Right cardiac atrium (tissue), 5 donors: ENCODE results near the gene ZNF474. TPM values are rescaled to one million over a fixed set of nuclear protein-coding genes. Genes with fewer than 3 reads are reported as not detected.

Source experiments
- ATAC-seq, 2 donors: fragments of 200-7000 bp; cut with Tn5 transposase; one replicate each; pipeline versions ENCODE4 v1.8.0 to v1.9.1; 2020; ENCODE audit warnings: moderate library complexity in 2 of 2, mild to moderate bottlenecking in 1 of 2
- DNase-seq, 3 donors: peaks; one replicate each; pipeline ENCODE4 v3.0.0-alpha.2; 2020
- H3K27ac ChIP-seq: one replicate; pipeline ENCODE4 v1.5.1; 2013; ENCODE audit warnings: mild to moderate bottlenecking, low read length, control low read depth, moderate library complexity
- H3K27me3 ChIP-seq: one replicate; pipeline ENCODE4 v1.6.1; 2013; ENCODE audit not compliant: control insufficient read depth, insufficient read depth
- H3K4me1 ChIP-seq: one replicate; pipeline ENCODE4 v1.6.1; 2013; ENCODE audit warnings: low read length; ENCODE audit not compliant: control insufficient read depth, insufficient read depth
- H3K4me3 ChIP-seq: one replicate; pipeline ENCODE4 v1.5.1; 2013; ENCODE audit warnings: low read length, control low read depth
- H3K9me3 ChIP-seq: one replicate; pipeline ENCODE4 v1.6.1; 2013; ENCODE audit warnings: low read length; ENCODE audit not compliant: control insufficient read depth
- WGBS: extraction: QIAGEN DNeasy Blood & Tissue Kit; methylation state at CpG from one replicate; pipeline ENCODE4 v1.1.7; 2013; 5-methylcytosine and 5-hydroxymethylcytosine counted together
- intact Hi-C, 4 donors: fragments of 100-400 bp; cut with DNase I; formaldehyde crosslinking; loops; one replicate each; pipeline versions ENCODE4 v1.11.0 to v1.14.0; 2022 to 2023
- polyA plus RNA-seq: library from polyadenylated mRNA; stranded (reverse); fragments of 200-250 nt; gene quantifications from one replicate; pipeline ENCODE4 v1.2.3, GENCODE V29; 2013
- total RNA-seq, 4 donors: library from RNA; stranded (reverse); fragmentation: NEBNext Ultra II Directional; extraction: Animal tissue kit (Norgen Biotek cat#: 25700); gene quantifications; one replicate each; pipeline ENCODE4 v1.2.1, GENCODE V29; 2021
- donor health status: healthy with polysubstance abuse.
- donor health status: DM: no; HTN: yes; CAD: no.
- donor health status: DM: no; HTN: no; CAD: no.
- donor health status: DM: no; HTN: yes; CAD: no; lungs with severe emphysema.
- donor health status: DM: yes; HTN: yes; CAD: no.

Gene ZNF474
- total and polyA plus RNA-seq, 5 donors: 0.25 to 0.32 TPM; not detected in 3

DNA sequence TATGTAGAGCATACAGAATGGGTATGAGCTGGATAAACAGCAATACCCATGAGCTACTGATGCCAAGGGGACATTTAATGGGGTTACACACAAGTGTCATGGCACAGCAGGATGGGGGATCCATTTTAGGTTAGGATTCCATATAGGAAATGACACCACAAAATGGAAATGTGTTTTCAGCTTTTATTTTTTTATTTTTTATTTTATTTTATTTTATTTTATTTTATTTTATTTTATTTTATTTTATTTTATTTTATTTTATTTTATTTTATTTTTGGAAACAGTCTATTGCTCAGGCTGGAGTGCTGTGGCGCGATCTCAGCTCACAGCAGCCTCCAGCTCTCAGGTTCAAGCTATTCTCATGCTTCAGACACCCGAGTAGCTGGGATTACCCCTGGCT, 11.6 kb downstream of the ZNF474 start:
- no peaks in the 10 kb centered on the region for H3K9me3 ChIP-seq
- DNase-seq (no peak), ATAC-seq (no peak)
- no peaks in the 10 kb centered on the region for H3K27me3 ChIP-seq
- H3K27ac ChIP-seq: no peak overlapping the region
- 94% methylated on average over 3 of the region's 3 CpGs for WGBS
- no peaks in the 10 kb centered on the region for H3K4me1 ChIP-seq
- H3K4me3 ChIP-seq: no peak overlapping the region
- intact Hi-C loops: no loop called here

DNA sequence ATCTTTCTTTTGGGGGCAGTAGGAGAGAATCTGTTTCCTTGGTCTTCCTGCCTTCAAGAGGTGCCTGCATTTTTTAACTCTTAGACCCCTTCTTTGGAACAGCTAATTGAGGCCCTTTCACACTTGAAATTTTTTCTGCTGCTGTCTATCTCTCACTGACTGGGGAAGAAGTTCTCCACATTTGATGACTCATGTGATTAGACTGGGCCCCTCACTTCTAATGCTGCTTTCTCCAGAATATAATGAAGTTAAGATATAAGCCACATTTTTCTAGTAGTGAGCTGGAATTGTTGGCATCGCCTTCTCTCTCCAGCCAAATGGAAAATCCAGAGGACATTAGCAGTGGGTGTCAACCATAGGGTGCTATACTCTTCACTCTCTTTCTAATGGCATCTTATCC, 12.4 kb downstream of the ZNF474 start:
- DNase-seq: no peak
- 94% methylated on average over 1 of the region's 1 CpG for WGBS
- intact Hi-C loops: no loop called here
- Histone ChIP-seq H3K27me3 (no peaks in the 10 kb centered on the region), H3K4me1 (no peaks in the 10 kb centered on the region), H3K27ac (no peak overlapping the region), H3K9me3 (no peaks in the 10 kb centered on the region), H3K4me3 (no peak overlapping the region)
- no peak for ATAC-seq

DNA sequence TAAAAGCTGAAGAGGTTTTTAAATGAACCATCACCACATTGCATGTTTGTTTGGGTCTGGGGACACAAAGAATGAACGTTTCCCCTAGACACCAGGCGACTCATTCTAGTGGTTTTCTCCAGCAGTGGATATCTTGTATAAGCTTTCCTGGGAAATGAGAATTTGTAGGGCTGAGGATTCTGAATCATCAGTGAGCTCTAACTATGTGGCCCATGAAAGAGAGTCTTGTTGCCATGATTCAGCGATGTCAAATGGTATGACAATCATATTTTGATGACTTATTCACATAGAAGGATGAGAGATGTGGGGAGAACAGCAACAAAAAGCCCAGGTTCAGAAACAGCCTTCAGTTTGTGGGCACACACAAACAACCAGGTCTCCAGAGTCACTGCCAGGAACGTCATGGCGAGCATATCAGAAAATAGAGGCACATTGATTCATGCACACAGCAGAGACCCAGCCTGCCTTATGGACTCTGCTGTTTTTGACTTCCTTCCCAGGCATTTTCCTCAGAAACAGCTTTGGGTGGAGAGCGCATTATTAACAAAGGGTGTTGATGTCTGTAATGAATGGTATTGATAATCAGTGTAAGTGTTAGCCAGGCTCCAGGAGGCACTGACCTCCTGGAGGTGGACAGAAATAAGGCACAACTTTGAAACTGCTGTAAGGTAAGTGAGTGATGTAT, 13.3 kb downstream of the ZNF474 start:
- ATAC-seq (no peak), DNase-seq (no peak)
- intact Hi-C loops: no loop called here
- H3K27me3 ChIP-seq: no peaks in the 10 kb centered on the region
- no peaks in the 10 kb centered on the region for H3K9me3 ChIP-seq
- no peak overlapping the region for H3K27ac ChIP-seq
- H3K4me3 ChIP-seq: no peak overlapping the region
- H3K4me1 ChIP-seq: no peaks in the 10 kb centered on the region
- 82% methylated on average over 6 of the region's 6 CpGs for WGBS

DNA sequence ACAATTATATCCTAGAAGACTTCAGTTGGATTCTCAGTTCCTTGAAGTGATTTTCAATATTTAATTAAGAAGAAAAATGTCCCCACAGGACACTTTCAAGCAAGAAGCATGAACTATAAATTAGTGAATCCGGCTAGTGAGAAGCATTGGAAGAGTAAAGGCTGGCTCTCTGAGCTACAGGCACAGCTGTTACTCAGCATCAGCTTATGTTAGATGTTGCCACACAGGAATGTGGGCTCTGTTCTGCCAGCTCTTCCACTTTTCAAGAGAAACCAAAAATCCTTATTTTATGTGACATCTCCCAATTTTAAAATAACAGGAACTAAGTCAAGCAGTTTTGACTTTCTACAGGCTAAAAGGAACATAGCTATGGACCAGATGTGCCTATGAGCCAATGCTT, 14.9 kb downstream of the ZNF474 start:
- no peaks in the 10 kb centered on the region for H3K9me3 ChIP-seq
- no peaks in the 10 kb centered on the region for H3K27me3 ChIP-seq
- WGBS: 86% methylated on average over 1 of the region's 1 CpG
- H3K4me3 ChIP-seq: no peak overlapping the region
- ATAC-seq (no peak), DNase-seq (no peak)
- H3K27ac ChIP-seq: no peak overlapping the region
- H3K4me1 ChIP-seq: no peaks in the 10 kb centered on the region
- intact Hi-C loops: no loop called here

DNA sequence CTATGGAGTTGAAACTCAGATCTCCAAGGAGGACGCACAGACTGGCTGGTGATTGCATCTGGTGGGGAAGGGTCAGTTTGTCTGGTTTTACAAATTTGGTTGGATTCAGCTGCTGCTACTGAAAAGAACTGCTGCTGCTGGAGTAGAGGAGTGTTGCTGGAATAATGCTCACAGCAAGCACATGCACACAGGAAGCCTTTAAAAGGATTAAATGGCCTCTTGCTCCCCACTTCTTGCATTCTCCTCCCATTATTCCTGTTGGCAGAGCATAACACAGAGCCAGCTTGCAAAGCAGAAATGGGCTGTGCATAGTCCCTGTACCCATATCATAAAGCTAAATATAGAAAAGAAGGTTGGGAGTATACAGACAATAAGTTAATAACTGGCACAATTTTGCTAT, 16.6 kb downstream of the ZNF474 start:
- 88% methylated on average over 1 of the region's 1 CpG for WGBS
- no peak for ATAC-seq
- intact Hi-C loops: no loop called here

DNA sequence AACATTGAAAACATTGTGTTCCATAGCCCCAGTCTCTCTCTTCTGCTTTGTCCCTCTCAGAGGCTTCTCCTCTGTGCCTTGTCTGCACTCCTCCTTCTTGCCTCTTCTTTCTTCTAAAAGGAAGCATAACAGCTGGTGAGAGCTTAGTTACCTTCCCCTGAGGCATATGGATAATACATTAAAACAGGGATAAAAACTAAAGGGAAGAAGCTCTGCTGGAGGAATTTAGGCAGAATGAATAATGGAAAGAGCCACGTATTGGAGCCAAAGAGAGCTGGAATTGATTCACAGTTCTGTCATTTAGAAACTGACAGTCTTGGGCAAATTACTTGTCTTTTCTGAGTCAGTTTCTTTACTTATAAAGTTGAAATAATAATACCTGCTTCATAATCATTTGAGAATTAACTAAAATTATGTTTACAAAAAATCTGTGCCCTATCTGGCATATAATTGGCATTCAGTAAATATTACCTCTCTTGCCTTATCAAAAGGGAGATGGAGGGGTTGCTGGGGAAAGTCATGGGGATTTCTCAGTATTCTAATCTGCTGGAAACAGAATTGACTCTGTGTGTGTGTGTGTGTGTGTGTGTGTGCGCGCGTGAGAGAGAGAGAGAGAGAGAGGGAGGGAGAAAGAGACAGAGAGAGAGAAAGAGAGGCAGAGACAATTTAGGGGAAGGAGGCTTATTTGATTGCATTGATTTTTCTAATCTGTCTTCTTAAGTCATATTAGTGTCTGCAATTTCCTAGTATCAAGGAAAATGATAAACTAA, 20.2 kb downstream of the ZNF474 start:
- DNase-seq: no peak
- intact Hi-C loops: no loop called here
- no peak for ATAC-seq
- Histone ChIP-seq H3K4me1 (peaks cover 3% of the 10 kb centered on the region), H3K9me3 (no peaks in the 10 kb centered on the region), H3K27ac (no peak overlapping the region), H3K4me3 (no peak overlapping the region), H3K27me3 (no peaks in the 10 kb centered on the region)
- WGBS: 69% methylated on average over 4 of the region's 4 CpGs

More for the DNA sequence above, 16.6 kb downstream of the ZNF474 start:
- Histone ChIP-seq H3K4me1 (no peaks in the 10 kb centered on the region), H3K4me3 (no peak overlapping the region), H3K27ac (no peak overlapping the region), H3K9me3 (no peaks in the 10 kb centered on the region), H3K27me3 (no peaks in the 10 kb centered on the region)
- DNase-seq: no peak

DNA sequence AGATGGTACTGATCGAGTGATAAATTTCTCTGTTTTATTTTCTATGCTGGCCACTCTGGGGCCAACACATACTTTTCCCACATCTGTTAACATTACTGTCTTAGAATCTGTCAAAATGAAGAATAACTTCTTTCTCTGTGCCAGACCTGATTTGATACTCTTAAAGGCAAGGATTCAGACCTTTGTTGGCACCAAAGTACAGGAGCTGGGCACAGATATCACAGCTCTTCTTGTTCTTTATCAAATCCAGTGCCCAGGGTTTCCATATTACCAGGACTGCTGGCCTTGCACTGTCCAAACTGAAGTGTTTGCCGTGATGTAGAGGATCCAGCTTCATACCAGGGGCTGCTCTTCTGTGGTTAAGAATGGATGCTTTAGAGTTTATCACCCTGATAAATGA, 20.9 kb downstream of the ZNF474 start:
- no peak overlapping the region for H3K4me3 ChIP-seq
- H3K4me1 ChIP-seq: peaks cover 3% of the 10 kb centered on the region
- no peaks in the 10 kb centered on the region for H3K9me3 ChIP-seq
- H3K27ac ChIP-seq: no peak overlapping the region
- no peaks in the 10 kb centered on the region for H3K27me3 ChIP-seq
- intact Hi-C loops: no loop called here
- 56% methylated on average over 2 of the region's 2 CpGs for WGBS
- ATAC-seq: no peak
- DNase-seq: no peak

DNA sequence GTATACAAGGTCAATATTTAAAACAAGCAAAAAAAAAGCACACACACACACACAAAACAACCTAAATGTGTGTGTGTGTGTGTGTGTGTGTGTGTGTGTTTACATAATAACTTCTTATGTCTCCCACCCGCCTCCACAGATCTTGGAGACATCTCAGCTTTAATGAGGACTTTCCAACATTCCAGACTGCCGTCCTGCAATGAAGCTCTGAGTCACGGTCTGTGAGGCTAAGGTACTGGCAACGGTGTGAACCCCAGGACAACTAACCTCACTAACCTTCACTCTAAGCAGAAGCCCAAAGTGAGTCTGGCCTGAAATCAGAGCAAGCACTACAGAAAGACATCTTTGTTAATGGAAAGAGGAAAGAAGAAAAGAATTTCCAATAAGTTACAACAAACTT, 22.3 kb downstream of the ZNF474 start:
- WGBS: 67% methylated on average over 4 of the region's 4 CpGs
- Histone ChIP-seq H3K4me3 (no peak overlapping the region), H3K27me3 (no peaks in the 10 kb centered on the region), H3K9me3 (no peaks in the 10 kb centered on the region), H3K4me1 (peaks cover 3% of the 10 kb centered on the region), H3K27ac (no peak overlapping the region)
- intact Hi-C loops: no loop called here
- ATAC-seq (no peak), DNase-seq (no peak)

DNA sequence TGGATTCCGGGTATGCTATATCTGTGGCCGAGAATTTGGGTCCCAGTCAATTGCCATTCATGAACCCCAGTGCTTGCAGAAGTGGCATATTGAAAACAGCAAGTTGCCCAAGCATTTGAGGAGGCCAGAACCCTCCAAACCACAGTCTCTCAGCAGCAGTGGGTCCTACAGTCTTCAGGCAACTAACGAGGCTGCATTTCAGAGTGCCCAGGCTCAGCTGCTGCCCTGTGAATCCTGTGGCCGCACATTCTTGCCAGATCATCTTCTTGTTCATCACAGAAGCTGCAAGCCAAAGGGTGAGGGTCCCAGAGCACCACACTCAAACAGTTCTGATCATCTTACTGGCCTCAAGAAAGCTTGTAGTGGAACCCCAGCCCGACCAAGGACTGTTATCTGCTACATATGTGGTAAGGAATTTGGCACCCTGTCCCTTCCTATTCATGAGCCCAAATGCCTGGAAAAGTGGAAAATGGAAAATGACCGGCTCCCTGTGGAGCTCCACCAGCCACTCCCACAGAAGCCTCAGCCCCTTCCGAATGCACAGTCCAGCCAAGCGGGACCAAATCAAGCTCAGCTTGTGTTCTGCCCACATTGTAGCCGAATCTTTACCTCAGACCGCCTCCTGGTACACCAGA, 23.0 kb downstream of the ZNF474 start:
- intact Hi-C loops: no loop called here
- 77% methylated on average over 10 of the region's 10 CpGs for WGBS
- no peak overlapping the region for H3K27ac ChIP-seq
- H3K27me3 ChIP-seq: no peaks in the 10 kb centered on the region
- H3K4me3 ChIP-seq: no peak overlapping the region
- peaks cover 3% of the 10 kb centered on the region for H3K4me1 ChIP-seq
- peak; percentile 31 to 43 for ATAC-seq
- H3K9me3 ChIP-seq: no peaks in the 10 kb centered on the region
- peak in 2 of 3 donors; percentile 11 to 53 for DNase-seq

DNA sequence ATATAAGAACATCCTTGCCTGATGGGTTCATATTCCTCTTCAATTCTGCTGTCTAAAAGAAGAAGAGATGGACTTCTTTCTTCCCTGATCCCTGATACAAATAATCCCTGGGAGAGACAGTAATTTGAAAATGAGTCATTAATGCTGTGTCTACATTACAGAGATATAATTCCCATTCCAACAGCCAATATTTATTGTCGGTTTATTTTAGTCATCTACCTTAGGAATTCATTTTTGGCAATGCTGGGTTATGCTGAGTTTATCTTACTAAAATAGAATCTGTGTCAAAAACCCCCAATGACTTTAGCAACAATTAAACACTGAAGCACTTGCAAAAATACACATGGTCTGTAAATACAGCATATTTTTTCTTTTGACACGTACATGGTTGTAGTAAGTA, 23.9 kb downstream of the ZNF474 start:
- H3K9me3 ChIP-seq: no peaks in the 10 kb centered on the region
- peaks cover 3% of the 10 kb centered on the region for H3K4me1 ChIP-seq
- no peaks in the 10 kb centered on the region for H3K27me3 ChIP-seq
- H3K4me3 ChIP-seq: no peak overlapping the region
- WGBS: 40% methylated on average over 2 of the region's 2 CpGs
- ATAC-seq (no peak), DNase-seq (no peak)
- intact Hi-C loops: no loop called here
- no peak overlapping the region for H3K27ac ChIP-seq

DNA sequence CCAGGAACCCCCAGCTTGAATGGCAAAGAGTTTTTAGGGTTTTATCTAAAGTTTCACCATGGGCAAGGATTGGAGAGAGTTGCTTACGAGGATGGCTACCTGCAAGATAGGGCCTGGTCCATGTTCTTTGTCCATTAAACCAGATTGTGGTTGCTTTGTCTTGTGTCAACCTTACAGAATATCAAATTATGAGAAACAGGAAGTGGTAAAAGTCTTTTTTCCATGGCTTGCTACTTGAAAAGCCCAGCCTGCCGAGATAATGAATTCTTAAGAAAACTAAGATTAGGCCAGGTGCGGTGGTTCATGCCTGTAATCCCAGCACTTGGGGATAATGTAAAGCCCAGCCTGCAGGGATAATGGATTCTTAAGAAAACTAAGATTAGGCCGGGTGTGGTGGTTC, 24.4 kb downstream of the ZNF474 start:
- ATAC-seq (no peak), DNase-seq (no peak)
- Histone ChIP-seq H3K4me3 (no peak overlapping the region), H3K4me1 (peaks cover 3% of the 10 kb centered on the region), H3K27ac (no peak overlapping the region), H3K27me3 (no peaks in the 10 kb centered on the region), H3K9me3 (no peaks in the 10 kb centered on the region)
- intact Hi-C loops: no loop called here
- WGBS: 85% methylated on average over 4 of the region's 4 CpGs
